ENCODE measurements around the gene APRT. TPM values are rescaled to one million over a fixed set of nuclear protein-coding genes. Genes with fewer than 3 reads are reported as not detected.
"Not testable (repeated sequence)": the region's sequence is repeated elsewhere in the genome, so short reads cannot be mapped to it uniquely, and the experiment has no call there.

Gene APRT
- total RNA-seq, 2 donors from 2014 or later: 45.5 to 80.7 TPM

DNA sequence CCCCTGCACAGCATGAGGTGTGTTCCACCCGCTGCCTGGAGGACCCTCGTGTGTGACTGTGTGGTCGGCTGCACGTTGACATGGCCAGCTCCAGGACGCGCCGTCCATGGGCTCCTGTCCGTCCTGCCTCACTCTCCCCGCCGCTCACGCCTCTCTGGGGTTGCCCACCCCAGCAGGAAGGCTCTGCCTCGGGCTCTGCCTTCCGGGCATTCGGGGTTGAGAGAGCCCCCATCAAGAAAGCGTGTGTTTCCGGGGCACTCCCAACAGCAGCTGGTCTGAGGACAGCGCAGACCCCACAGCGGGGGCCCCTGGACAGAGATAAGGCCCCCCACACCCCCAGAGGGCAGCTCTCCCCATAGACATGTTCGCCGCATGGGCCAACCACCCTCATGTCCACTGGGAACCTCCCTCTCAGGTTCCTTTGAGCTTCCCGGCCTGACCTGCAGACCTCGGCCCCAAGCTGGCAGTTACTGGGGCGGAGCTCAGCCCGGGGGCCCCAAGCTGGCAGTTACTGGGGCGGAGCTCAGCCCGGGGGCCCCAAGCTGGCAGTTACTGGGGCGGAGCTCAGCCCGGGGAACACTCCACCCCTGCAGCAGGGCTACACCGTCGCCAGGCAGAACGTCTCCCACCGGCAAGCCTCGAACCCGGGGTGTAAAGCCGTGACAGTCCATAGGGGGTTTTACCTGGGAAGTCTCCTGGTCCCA, 18.3 kb downstream of the APRT start:
- Histone ChIP-seq H3K9me3 (no peaks in the 10 kb centered on the region), H3K4me1 (ENCODE audit: control insufficient read depth in 1 of 2, low read depth in 2 of 2) (no peaks in the 10 kb centered on the region), H3K27ac (no peak overlapping the region), H3K27me3 (replicated peaks; ENCODE audit: insufficient read depth) (no peaks in the 10 kb centered on the region), H3K36me3 (no peaks in the 10 kb centered on the region), H3K4me3 (no peak overlapping the region)
- ATAC-seq (ENCODE audit: insufficient number of reproducible peaks, low FRiP score, low read depth): no peak
- no peak for DNase-seq (ENCODE audit: low spot score)
- TF ChIP-seq CTCF (IDR thresholded peaks at IDR 0.05): no peak

GRCh38 chr16:88792668-88793250, 19.0 kb downstream of the APRT start:
- no peak overlapping the region for H3K4me3 ChIP-seq
- DNase-seq (ENCODE audit: low spot score) (no peak), ATAC-seq (ENCODE audit: insufficient number of reproducible peaks, low FRiP score, low read depth) (no peak)
- TF ChIP-seq CTCF (IDR thresholded peaks at IDR 0.05): no peak
- H3K27me3 ChIP-seq (replicated peaks; ENCODE audit: insufficient read depth): no peaks in the 10 kb centered on the region
- no peaks in the 10 kb centered on the region for H3K9me3 ChIP-seq
- no peaks in the 10 kb centered on the region for H3K4me1 ChIP-seq (ENCODE audit: control insufficient read depth in 1 of 2, low read depth in 2 of 2)
- H3K36me3 ChIP-seq: no peaks in the 10 kb centered on the region
- H3K27ac ChIP-seq: no peak overlapping the region

- no peak for DNase-seq (ENCODE audit: low spot score)
- Histone ChIP-seq H3K9me3 (no peaks in the 10 kb centered on the region), H3K36me3 (no peaks in the 10 kb centered on the region), H3K4me3 (no peak overlapping the region), H3K27ac (no peak overlapping the region), H3K27me3 (replicated peaks; ENCODE audit: insufficient read depth) (no peaks in the 10 kb centered on the region), H3K4me1 (ENCODE audit: control insufficient read depth in 1 of 2, low read depth in 2 of 2) (no peaks in the 10 kb centered on the region)
- TF ChIP-seq CTCF (IDR thresholded peaks at IDR 0.05): no peak
- ATAC-seq (ENCODE audit: insufficient number of reproducible peaks, low FRiP score, low read depth): no peak
These were observed 19.6 kb downstream of the APRT start for GRCh38 chr16:88792078-88792550.

- H3K4me1 ChIP-seq (ENCODE audit: control insufficient read depth in 1 of 2, low read depth in 2 of 2): peaks cover 0 to 2% of the 10 kb centered on the region in 2 donors
- peak overlapping the region; percentile 11 for H3K4me3 ChIP-seq
- DNase-seq (ENCODE audit: low spot score) (no peak), ATAC-seq (ENCODE audit: insufficient number of reproducible peaks, low FRiP score, low read depth) (no peak)
- no peak for TF ChIP-seq CTCF (IDR thresholded peaks at IDR 0.05)
- no peaks in the 10 kb centered on the region for H3K36me3 ChIP-seq
- no peaks in the 10 kb centered on the region for H3K9me3 ChIP-seq
- no peaks in the 10 kb centered on the region for H3K27me3 ChIP-seq (replicated peaks; ENCODE audit: insufficient read depth)
- H3K27ac ChIP-seq: no peak overlapping the region
These were observed 21.2 kb downstream of the APRT start for GRCh38 chr16:88790312-88791211.

DNA sequence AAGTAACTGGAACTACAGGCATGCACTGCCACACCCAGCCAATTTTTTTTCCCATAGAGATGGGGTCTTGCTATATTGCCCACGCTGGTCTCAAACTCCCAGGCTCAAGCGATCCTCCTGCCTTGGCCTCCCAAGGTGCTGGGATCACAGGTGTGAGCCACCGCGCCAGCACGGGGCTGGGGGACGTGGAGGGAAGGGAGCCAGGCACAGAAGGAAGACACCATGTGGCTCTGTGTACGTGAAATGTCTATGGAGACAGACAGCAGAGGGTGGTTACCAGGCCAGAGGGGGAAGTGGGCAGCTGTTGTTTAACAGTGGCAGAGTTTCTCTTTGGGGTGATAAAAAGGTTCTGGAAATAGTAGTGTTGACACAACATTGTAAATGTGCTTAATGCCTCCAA, 22.1 kb downstream of the APRT start:
- peaks cover 0 to 3% of the 10 kb centered on the region in 2 donors for H3K4me1 ChIP-seq (ENCODE audit: control insufficient read depth in 1 of 2, low read depth in 2 of 2)
- ATAC-seq (ENCODE audit: insufficient number of reproducible peaks, low FRiP score, low read depth) (no peak), DNase-seq (ENCODE audit: low spot score) (no peak)
- no peak overlapping the region for H3K27ac ChIP-seq
- H3K9me3 ChIP-seq: no peaks in the 10 kb centered on the region
- no peak for TF ChIP-seq CTCF (IDR thresholded peaks at IDR 0.05)
- no peaks in the 10 kb centered on the region for H3K36me3 ChIP-seq
- no peak overlapping the region for H3K4me3 ChIP-seq
- no peaks in the 10 kb centered on the region for H3K27me3 ChIP-seq (replicated peaks; ENCODE audit: insufficient read depth)

DNA sequence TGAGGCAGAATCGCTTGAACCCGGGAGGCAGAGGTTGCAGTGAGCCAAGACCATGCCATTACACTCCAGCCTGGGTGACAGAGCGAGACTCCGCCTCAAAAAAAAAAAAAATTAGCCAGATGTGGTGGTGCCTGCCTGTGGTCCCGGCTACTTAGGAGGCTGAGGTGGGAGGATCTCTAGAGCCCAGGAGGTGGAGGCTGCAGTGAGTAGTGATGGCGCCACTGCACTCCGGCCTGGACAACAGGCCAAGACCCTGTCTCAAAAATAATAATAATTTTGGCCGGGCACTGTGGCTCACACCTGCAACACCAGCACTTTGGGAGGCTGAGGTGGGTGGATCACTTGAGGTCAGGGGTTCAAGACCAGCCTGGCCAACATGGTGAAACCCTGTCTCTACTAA, 23.0 kb downstream of the APRT start:
- H3K27me3 ChIP-seq (replicated peaks; ENCODE audit: insufficient read depth); H3K36me3 ChIP-seq; H3K27ac ChIP-seq; H3K9me3 ChIP-seq; DNase-seq (ENCODE audit: low spot score); H3K4me1 ChIP-seq (ENCODE audit: control insufficient read depth in 1 of 2, low read depth in 2 of 2); H3K4me3 ChIP-seq; ATAC-seq (ENCODE audit: insufficient number of reproducible peaks, low FRiP score, low read depth): not testable (repeated sequence)
